Measurements from ENCODE around the gene TACR2.

DNA sequence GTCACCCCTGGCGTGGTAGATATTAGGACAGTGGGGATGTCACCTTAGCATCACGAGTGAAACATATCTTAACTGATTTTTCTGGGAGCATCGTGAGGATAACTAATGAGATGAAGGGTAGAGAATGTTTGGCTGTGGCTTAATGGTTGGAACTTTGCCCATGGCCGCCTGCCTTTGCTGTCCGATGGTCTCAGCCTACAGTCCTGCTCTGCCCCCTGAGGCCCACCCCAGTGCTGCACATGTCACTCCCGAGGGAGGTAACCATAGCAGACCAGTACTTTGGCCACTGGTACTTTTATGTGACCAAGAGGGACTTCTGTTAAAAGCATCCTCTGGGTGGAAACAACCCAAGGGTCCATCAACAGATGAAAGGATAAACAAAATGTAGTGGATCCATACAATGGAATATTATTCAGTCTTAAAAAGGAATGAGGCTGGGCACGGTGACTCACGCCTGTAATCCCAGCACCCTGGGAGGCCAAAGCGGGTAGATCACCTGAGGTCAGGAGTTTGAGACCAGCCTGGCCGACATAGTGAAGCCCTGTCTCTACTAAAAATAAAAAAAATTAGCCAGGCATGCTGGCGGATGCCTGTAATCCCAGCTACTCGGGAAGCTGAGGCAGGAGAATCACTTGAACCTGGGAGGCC, 58.4 kb downstream of the TACR2 start:
- TF ChIP-seq, protein P1, sequence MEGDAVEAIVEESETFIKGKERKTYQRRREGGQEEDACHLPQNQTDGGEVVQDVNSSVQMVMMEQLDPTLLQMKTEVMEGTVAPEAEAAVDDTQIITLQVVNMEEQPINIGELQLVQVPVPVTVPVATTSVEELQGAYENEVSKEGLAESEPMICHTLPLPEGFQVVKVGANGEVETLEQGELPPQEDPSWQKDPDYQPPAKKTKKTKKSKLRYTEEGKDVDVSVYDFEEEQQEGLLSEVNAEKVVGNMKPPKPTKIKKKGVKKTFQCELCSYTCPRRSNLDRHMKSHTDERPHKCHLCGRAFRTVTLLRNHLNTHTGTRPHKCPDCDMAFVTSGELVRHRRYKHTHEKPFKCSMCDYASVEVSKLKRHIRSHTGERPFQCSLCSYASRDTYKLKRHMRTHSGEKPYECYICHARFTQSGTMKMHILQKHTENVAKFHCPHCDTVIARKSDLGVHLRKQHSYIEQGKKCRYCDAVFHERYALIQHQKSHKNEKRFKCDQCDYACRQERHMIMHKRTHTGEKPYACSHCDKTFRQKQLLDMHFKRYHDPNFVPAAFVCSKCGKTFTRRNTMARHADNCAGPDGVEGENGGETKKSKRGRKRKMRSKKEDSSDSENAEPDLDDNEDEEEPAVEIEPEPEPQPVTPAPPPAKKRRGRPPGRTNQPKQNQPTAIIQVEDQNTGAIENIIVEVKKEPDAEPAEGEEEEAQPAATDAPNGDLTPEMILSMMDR (IDR thresholded peaks at IDR 0.05), result no peak
- TF ChIP-seq POLR2A (IDR thresholded peaks at IDR 0.05), result no peak

All from right lobe of liver (tissue), 4 donors.